Neutrophil (primary cell): ENCODE results near the gene MRC2.

Experiments used
- H3K27ac ChIP-seq: fragments of 200-600 bp; sonication (generic); 2 replicates; pipeline ENCODE4 v1.5.1; 2016; ENCODE audit warnings: mild to moderate bottlenecking, moderate library complexity
- H3K27me3 ChIP-seq: fragments of 200-600 bp; sonication (generic); 2 replicates; pipeline ENCODE4 v1.6.0; 2016; ENCODE audit warnings: mild to moderate bottlenecking
- H3K36me3 ChIP-seq: fragments of 200-600 bp; sonication (generic); 2 replicates; pipeline ENCODE4 v1.5.1; 2017
- H3K4me1 ChIP-seq, 2 experiments: fragments of 200-600 bp in 1 of 2; sonication (generic) in 1 of 2; 1 replicate in 1 of 2; 2 replicates in 1 of 2; pipeline versions ENCODE4 v1.5.1 to v1.6.1; 2013 to 2016; ENCODE audit warnings: low read depth in 1 of 2, low read length in 1 of 2, mild to moderate bottlenecking in 1 of 2, moderate library complexity in 1 of 2; ENCODE audit not compliant: control insufficient read depth in 1 of 2, insufficient read depth in 1 of 2
- H3K4me3 ChIP-seq, 2 experiments: fragments of 200-600 bp in 1 of 2; sonication (generic) in 1 of 2; 1 replicate in 1 of 2; 2 replicates in 1 of 2; pipeline ENCODE4 v1.5.1; 2013 to 2016; ENCODE audit warnings: low read depth in 1 of 2, low read length in 1 of 2, mild to moderate bottlenecking in 1 of 2, moderate library complexity in 1 of 2
- H3K9me3 ChIP-seq: fragments of 200-600 bp; sonication (generic); 2 replicates; pipeline ENCODE4 v1.5.1; 2016
- CTCF ChIP-seq: fragments of 200-600 bp; sonication (generic); IDR thresholded peaks from 2 replicates; pipeline ENCODE4 v1.5.1; 2016; ENCODE audit warnings: antibody characterized with exemption

MRC2 gene

DNA sequence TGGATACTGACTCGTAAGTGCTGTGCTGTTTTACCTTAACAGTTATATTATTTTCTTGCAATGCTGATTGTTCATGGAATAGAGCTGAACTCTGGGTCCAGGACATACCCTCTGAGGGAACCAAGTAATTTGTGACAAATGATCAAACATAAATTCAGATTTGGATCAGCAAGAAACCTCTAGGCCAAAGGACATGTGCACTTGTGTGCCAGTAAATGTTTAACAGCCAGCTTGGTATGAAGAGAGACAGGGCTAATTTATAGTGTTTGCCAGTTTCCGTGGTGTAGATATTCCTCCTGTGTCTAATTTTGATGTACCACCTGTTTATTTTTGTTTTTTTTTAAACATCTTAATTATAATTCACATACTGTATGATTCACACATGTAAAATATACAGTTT is 30.8 kb upstream of the MRC2 start:
- H3K4me1 ChIP-seq = no peaks in the 10 kb centered on the region
- no peak for TF ChIP-seq CTCF
- H3K9me3 ChIP-seq = no peaks in the 10 kb centered on the region
- peaks cover 76% of the 10 kb centered on the region for H3K36me3 ChIP-seq
- H3K27me3 ChIP-seq = no peaks in the 10 kb centered on the region
- H3K4me3 ChIP-seq = no peak overlapping the region
- no peak overlapping the region for H3K27ac ChIP-seq

- TF ChIP-seq CTCF = no peak
- peaks cover 77% of the 10 kb centered on the region for H3K36me3 ChIP-seq
- no peaks in the 10 kb centered on the region for H3K4me1 ChIP-seq
- H3K27me3 ChIP-seq = no peaks in the 10 kb centered on the region
- H3K9me3 ChIP-seq = no peaks in the 10 kb centered on the region
- H3K27ac ChIP-seq = no peak overlapping the region
- no peak overlapping the region for H3K4me3 ChIP-seq
Observed at GRCh38 chr17:62597150-62597549, 30.3 kb upstream of the MRC2 start.

GRCh38 chr17:62597920-62598319 is 29.6 kb upstream of the MRC2 start:
- no peaks in the 10 kb centered on the region for H3K4me1 ChIP-seq

GRCh38 chr17:62599964-62600657 is 27.4 kb upstream of the MRC2 start:
- Histone ChIP-seq H3K9me3 (no peaks in the 10 kb centered on the region), H3K36me3 (peaks cover 89% of the 10 kb centered on the region), H3K4me1 (no peaks in the 10 kb centered on the region), H3K4me3 (no peak overlapping the region), H3K27ac (no peak overlapping the region), H3K27me3 (no peaks in the 10 kb centered on the region)
- no peak for TF ChIP-seq CTCF

More at GRCh38 chr17:62597920-62598319, 29.6 kb upstream of the MRC2 start:
- H3K27me3 ChIP-seq = no peaks in the 10 kb centered on the region
- H3K9me3 ChIP-seq = no peaks in the 10 kb centered on the region
- H3K27ac ChIP-seq = no peak overlapping the region
- H3K36me3 ChIP-seq = peaks cover 77% of the 10 kb centered on the region
- no peak for TF ChIP-seq CTCF
- no peak overlapping the region for H3K4me3 ChIP-seq

GRCh38 chr17:62600805-62601204 is 26.7 kb upstream of the MRC2 start:
- Histone ChIP-seq H3K4me1 (no peaks in the 10 kb centered on the region), H3K4me3 (no peak overlapping the region), H3K27ac (no peak overlapping the region), H3K36me3 (peaks cover 92% of the 10 kb centered on the region), H3K9me3 (no peaks in the 10 kb centered on the region), H3K27me3 (no peaks in the 10 kb centered on the region)
- no peak for TF ChIP-seq CTCF
